Measurements from ENCODE around the gene SUPT7L.
"Not testable (repeated sequence)": the region's sequence is repeated elsewhere in the genome, so short reads cannot be mapped to it uniquely, and the experiment has no call there.

Gene SUPT7L

GRCh38 chr2:27634291-27634690, 29.1 kb downstream of the SUPT7L start:
- TF ChIP-seq CTCF (IDR thresholded peaks at IDR 0.05; ENCODE audit: low read depth, low read length, missing control alignments): no peak
- H3K4me3 ChIP-seq (ENCODE audit: low read depth, low read length): no peak overlapping the region
- in situ Hi-C loops (cut with HindIII; ENCODE audit: low sequenced_read_pairs): no loop called here
- DNase-seq (ENCODE audit: low read depth): no peak

- in situ Hi-C loops (cut with HindIII; ENCODE audit: low sequenced_read_pairs); DNase-seq (ENCODE audit: low read depth); H3K4me3 ChIP-seq (ENCODE audit: low read depth, low read length): not testable (repeated sequence)
Observed at GRCh38 chr2:27630257-27630656, 33.2 kb downstream of the SUPT7L start.

GRCh38 chr2:27628767-27629709, 34.4 kb downstream of the SUPT7L start, which contains the start of the genes CCDC121 and GPN1:
Gene CCDC121, minus strand, starts transcription at chr2:27629012. Its CDS starts 1,213 bp downstream, at chr2:27627799.
Gene GPN1, plus strand, starts transcription at chr2:27629050. Its CDS starts 9 bp downstream, at chr2:27629059.
- peak within 1 kb of the TSS; percentile 79 for H3K4me3 ChIP-seq (ENCODE audit: low read depth, low read length)
- TF ChIP-seq CTCF (IDR thresholded peaks at IDR 0.05; ENCODE audit: low read depth, low read length, missing control alignments): no peak
- peak; percentile 80 for DNase-seq (ENCODE audit: low read depth)
- in situ Hi-C loops (cut with HindIII; ENCODE audit: low sequenced_read_pairs): no loop called here

- peak; percentile 89 for DNase-seq (ENCODE audit: low read depth)
Observed at GRCh38 chr2:27627963-27628766, 35.2 kb downstream of the SUPT7L start.

GRCh38 chr2:27626921-27627320, 36.5 kb downstream of the SUPT7L start:
- H3K4me3 ChIP-seq (ENCODE audit: low read depth, low read length); DNase-seq (ENCODE audit: low read depth); in situ Hi-C loops (cut with HindIII; ENCODE audit: low sequenced_read_pairs): not testable (repeated sequence)

More at GRCh38 chr2:27627963-27628766, 35.2 kb downstream of the SUPT7L start:
- no peak for TF ChIP-seq CTCF (IDR thresholded peaks at IDR 0.05; ENCODE audit: low read depth, low read length, missing control alignments)
- in situ Hi-C loops (cut with HindIII; ENCODE audit: low sequenced_read_pairs): no loop called here
- peak overlapping the region; percentile 79 for H3K4me3 ChIP-seq (ENCODE audit: low read depth, low read length)

GRCh38 chr2:27626323-27626722, 37.1 kb downstream of the SUPT7L start:
- DNase-seq (ENCODE audit: low read depth); in situ Hi-C loops (cut with HindIII; ENCODE audit: low sequenced_read_pairs); H3K4me3 ChIP-seq (ENCODE audit: low read depth, low read length): not testable (repeated sequence)

- no peak for TF ChIP-seq CTCF (IDR thresholded peaks at IDR 0.05; ENCODE audit: low read depth, low read length, missing control alignments)
- in situ Hi-C loops (cut with HindIII; ENCODE audit: low sequenced_read_pairs): no loop called here
- DNase-seq (ENCODE audit: low read depth): no peak
- H3K4me3 ChIP-seq (ENCODE audit: low read depth, low read length): no peak overlapping the region
Observed at GRCh38 chr2:27624943-27625342, 38.5 kb downstream of the SUPT7L start.
